ENCODE measurements around the gene SETD1A.
"Not testable (repeated sequence)": the region's sequence is repeated elsewhere in the genome, so short reads cannot be mapped to it uniquely, and the experiment has no call there.

Gene SETD1A

DNA sequence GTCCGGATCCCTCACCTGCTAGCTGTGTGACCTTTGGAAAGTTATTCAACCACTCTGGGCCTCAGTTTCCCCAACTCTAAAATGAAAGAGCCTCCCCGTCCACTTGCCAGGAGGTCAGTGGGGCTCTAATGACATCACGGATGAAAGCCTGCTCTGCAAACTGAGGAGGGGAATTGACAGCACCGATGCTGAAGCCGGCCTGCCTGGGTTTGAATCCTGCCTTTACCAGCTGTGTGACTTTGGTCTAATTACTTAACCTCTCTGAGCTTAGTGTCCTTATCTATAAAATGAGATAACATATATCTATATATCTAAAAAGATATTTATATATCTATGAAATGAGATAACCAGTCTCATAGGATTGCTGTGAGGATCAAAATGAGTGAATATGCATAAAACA lies 51.0 kb downstream of the SETD1A start:
- TF ChIP-seq TAF1 (IDR thresholded peaks at IDR 0.05; ENCODE audit: low read depth, low read length), result no peak
- no peak for TF ChIP-seq POLR2A (IDR thresholded peaks at IDR 0.05; ENCODE audit: low read depth, low read length)
- TF ChIP-seq SPI1 (IDR thresholded peaks at IDR 0.05; ENCODE audit: low read depth, low read length), result no peak
- TF ChIP-seq POU2F2 (IDR thresholded peaks at IDR 0.05; ENCODE audit: low read depth, low read length), result no peak
- TF ChIP-seq PAX5 (IDR thresholded peaks at IDR 0.05; ENCODE audit: insufficient read depth, low read length, severe bottlenecking), result no peak
- TF ChIP-seq POLR2AphosphoS5 (IDR thresholded peaks at IDR 0.05; ENCODE audit: low read depth, low read length), result no peak
- DNase-seq (ENCODE audit: insufficient read length, low spot score) (no peak), FAIRE-seq (no peak)

DNA sequence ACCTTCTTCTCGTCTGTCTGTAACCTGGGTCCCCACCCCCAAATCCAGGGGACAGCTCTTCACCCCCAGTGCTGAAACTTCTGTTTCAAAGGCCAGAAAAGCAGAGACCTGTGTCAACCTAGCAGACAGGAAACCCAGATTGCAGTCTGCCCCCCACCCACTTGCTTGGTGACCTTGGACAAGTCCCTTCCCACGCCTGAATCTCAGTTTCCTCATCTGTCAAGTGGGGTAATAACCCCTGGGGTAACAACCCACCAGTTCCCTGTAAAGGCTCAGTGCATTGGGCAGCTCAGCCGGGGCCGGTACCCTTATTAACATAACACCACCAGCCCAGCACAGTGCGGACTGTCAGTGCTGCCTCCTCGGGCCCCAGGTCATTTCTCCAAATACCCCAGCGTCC lies 51.6 kb downstream of the SETD1A start:
- FAIRE-seq (no peak), DNase-seq (ENCODE audit: insufficient read length, low spot score) (no peak)
- no peak for TF ChIP-seq SPI1 (IDR thresholded peaks at IDR 0.05; ENCODE audit: low read depth, low read length)
- no peak for TF ChIP-seq POLR2A (IDR thresholded peaks at IDR 0.05; ENCODE audit: low read depth, low read length)
- no peak for TF ChIP-seq TAF1 (IDR thresholded peaks at IDR 0.05; ENCODE audit: low read depth, low read length)
- TF ChIP-seq POLR2AphosphoS5 (IDR thresholded peaks at IDR 0.05; ENCODE audit: low read depth, low read length), result no peak
- no peak for TF ChIP-seq POU2F2 (IDR thresholded peaks at IDR 0.05; ENCODE audit: low read depth, low read length)
- no peak for TF ChIP-seq PAX5 (IDR thresholded peaks at IDR 0.05; ENCODE audit: insufficient read depth, low read length, severe bottlenecking)

DNA sequence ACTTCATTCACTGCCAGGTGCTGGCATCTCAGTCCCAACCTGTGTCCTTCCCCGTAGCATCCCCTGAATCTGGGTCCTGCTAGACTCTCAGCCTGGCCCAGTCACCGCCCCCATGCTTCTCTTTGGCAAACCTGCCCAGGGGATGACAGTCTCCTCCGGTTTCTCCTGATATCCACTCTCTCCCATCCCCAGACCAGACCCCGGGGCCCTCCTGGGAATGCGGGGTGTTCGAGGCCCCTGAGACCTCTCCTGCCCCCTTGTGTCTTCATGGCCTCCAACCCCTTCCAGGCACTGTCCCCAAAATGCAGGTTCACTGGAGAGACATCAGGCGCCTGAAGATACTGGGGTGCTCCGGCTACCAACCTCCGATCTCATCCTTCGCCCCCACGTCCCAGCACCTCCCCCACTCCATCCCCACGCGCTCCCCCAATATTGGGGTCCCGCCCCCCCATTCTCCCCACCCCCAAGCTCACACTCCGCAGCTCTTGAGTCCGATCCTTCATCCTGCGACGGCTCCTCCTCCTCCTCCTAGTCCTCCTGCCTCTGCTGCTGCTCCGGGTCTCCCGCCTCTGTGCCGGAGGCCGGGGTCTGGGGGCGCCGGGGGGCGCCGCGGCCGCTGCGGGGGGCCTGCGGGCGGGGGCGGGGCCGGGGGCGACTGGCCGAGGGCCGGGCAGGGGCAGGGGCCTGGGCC lies 52.5 kb downstream of the SETD1A start:
- DNase-seq (ENCODE audit: insufficient read length, low spot score) (no peak), FAIRE-seq (no peak)
- TF ChIP-seq POU2F2 (IDR thresholded peaks at IDR 0.05; ENCODE audit: low read depth, low read length), result no peak
- no peak for TF ChIP-seq PAX5 (IDR thresholded peaks at IDR 0.05; ENCODE audit: insufficient read depth, low read length, severe bottlenecking)
- TF ChIP-seq POLR2A (IDR thresholded peaks at IDR 0.05; ENCODE audit: low read depth, low read length), result no peak
- no peak for TF ChIP-seq TAF1 (IDR thresholded peaks at IDR 0.05; ENCODE audit: low read depth, low read length)
- no peak for TF ChIP-seq SPI1 (IDR thresholded peaks at IDR 0.05; ENCODE audit: low read depth, low read length)
- TF ChIP-seq POLR2AphosphoS5 (IDR thresholded peaks at IDR 0.05; ENCODE audit: low read depth, low read length), result no peak

DNA sequence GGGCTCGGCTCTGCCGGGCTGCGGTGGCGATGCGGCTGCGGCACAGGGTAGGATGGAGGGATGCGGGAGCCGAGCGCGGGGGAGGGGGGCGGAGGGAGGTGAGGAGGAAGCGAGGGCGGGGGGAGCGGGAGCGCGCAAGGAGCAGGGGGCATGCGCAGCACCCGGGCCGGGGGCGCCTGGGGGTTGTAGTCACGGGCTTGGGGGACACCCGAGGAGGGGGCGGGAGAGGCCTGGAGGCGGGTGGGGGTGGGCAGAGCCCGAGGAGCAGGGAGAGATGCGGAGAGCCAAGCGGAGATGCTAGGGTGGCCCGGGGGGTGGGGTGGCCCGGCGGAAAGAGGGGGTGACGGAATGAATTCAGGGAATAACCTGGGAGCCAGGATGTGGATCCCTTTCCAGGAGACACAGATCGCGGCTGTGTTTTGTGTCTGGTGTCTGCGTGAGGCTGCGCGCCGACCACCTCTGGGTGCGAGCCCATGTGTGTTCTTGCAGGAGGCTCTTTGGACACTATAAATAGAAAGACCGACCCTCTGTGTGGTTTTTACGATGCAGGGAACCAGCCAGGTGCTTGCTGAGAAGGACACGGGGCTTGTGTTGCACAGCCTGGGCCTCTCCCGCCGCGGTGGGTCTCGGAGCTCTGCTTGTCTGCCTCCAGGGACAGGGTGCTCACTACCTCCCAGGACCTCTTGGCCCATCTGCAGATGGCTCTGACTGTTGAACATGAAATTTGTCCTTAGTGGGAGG lies 53.2 kb downstream of the SETD1A start, which contains the start of gene STX1B:
TSS of gene STX1B (minus strand) at position 54 of the 741 bp plus-strand sequence. CDS start 242 bp downstream, outside the sequence.
- FAIRE-seq (no peak), DNase-seq (ENCODE audit: insufficient read length, low spot score) (no peak)
- TF ChIP-seq PAX5 (IDR thresholded peaks at IDR 0.05; ENCODE audit: insufficient read depth, low read length, severe bottlenecking) (no peak), POLR2AphosphoS5 (IDR thresholded peaks at IDR 0.05; ENCODE audit: low read depth, low read length) (no peak), TAF1 (IDR thresholded peaks at IDR 0.05; ENCODE audit: low read depth, low read length) (no peak), POU2F2 (IDR thresholded peaks at IDR 0.05; ENCODE audit: low read depth, low read length) (no peak), SPI1 (IDR thresholded peaks at IDR 0.05; ENCODE audit: low read depth, low read length) (no peak), POLR2A (IDR thresholded peaks at IDR 0.05; ENCODE audit: low read depth, low read length) (no peak)

DNA sequence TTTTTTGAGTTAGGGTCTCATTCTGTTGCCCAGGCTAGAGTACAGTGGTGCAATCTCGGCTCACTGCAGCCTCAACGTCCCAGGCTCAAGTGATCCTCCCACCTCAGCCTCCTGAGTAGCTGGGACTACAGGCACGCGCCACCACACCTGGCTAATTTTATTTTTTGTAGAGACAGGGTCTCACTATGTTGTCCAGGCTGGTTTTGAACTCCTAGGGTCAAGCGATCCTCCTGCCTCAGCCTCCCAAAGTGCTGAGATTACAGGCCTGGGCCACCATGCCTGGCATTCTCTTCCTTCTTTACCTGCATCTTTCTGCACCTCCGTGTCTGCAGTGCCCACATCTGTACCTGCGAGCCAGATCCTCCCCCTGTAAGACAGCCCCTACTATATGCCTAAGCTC lies 54.3 kb downstream of the SETD1A start:
- not testable (repeated sequence) for FAIRE-seq; DNase-seq (ENCODE audit: insufficient read length, low spot score)

DNA sequence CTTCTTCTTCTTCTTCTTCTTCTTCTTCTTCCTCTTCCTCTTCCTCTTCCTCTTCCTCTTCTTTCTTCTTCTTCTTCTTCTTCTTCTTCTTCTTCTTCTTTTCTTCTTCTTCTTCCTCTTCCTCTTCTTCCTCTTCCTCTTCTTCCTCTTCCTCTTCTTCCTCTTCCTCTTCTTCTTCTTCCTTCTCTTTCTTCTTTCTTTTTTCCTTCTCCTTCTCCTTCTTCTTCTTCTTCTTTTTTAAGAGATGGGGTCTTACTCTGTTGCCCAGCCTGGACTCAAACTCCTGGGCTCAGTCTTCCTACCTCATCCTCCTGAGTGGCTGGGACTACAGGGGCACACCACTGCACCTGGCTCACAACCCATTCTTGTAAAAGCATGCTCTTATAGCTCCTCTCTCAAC lies 55.7 kb downstream of the SETD1A start:
- not testable (repeated sequence) for FAIRE-seq; DNase-seq (ENCODE audit: insufficient read length, low spot score)

DNA sequence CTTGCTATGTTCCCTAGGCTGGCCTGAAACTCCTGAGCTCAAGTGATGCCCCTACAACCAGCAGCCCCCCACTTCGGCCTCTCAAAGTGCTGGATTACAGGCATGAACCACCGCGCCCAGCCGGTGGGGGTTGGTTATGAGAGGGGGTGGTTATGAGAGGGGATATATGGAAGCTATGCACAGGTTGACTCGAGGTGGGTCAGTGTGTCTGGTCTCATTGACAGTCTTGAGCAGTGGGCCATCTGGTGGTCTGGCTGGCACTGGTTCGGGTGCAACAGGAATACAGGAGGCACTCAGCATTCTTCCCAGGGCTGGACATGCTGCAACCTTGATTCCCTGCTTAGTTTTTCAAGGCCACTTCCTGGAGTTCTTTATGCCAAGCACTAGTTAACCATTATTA lies 58.5 kb downstream of the SETD1A start:
- no peak for FAIRE-seq

DNA sequence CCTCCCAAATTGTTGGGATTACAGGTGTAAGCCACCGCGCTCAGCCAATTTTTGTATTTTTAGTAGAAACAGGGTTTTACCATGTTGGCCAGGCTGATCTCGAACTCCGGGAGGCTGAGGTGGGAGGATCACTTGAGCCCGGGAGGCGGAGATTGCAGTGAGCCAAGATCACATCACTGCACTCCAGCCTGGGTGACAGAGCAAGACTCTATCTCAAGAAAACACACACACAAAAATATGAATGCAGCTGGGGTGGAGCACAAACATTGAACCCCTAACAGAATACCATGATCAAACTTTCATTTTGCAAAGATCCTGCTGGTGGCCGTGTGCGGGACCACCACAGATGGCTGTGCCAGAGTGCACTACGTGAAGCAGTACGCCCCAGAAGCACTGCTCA lies 60.2 kb downstream of the SETD1A start:
- FAIRE-seq; DNase-seq (ENCODE audit: insufficient read length, low spot score): not testable (repeated sequence)

More for the DNA sequence above, 58.5 kb downstream of the SETD1A start:
- TF ChIP-seq POLR2AphosphoS5 (IDR thresholded peaks at IDR 0.05; ENCODE audit: low read depth, low read length) (no peak), POU2F2 (IDR thresholded peaks at IDR 0.05; ENCODE audit: low read depth, low read length) (no peak), SPI1 (IDR thresholded peaks at IDR 0.05; ENCODE audit: low read depth, low read length) (no peak), POLR2A (IDR thresholded peaks at IDR 0.05; ENCODE audit: low read depth, low read length) (no peak), PAX5 (IDR thresholded peaks at IDR 0.05; ENCODE audit: insufficient read depth, low read length, severe bottlenecking) (no peak), TAF1 (IDR thresholded peaks at IDR 0.05; ENCODE audit: low read depth, low read length) (no peak)
- no peak for DNase-seq (ENCODE audit: insufficient read length, low spot score)

DNA sequence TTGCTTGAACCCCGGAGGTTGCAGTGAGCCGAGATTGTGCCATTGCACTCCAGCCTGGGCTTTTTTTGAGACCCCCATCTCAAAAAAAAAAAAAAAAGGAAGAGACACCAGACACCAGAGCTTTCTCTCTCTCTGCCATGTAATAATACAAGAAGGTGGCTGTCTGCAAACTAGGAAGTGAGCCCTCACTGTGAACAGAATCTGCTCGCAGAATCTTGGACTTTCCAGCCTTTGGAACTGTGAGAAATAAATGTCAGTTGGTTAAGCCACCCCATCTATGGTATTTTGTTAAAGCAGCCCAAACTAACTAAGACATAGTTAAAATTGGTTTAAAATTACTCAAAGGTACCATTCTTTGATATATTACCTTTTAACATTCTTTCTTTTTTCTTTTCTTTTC lies 63.0 kb downstream of the SETD1A start:
- TF ChIP-seq POLR2A (IDR thresholded peaks at IDR 0.05; ENCODE audit: low read depth, low read length), result no peak
- no peak for TF ChIP-seq POU2F2 (IDR thresholded peaks at IDR 0.05; ENCODE audit: low read depth, low read length)
- no peak for TF ChIP-seq SPI1 (IDR thresholded peaks at IDR 0.05; ENCODE audit: low read depth, low read length)
- TF ChIP-seq POLR2AphosphoS5 (IDR thresholded peaks at IDR 0.05; ENCODE audit: low read depth, low read length), result no peak
- no peak for TF ChIP-seq TAF1 (IDR thresholded peaks at IDR 0.05; ENCODE audit: low read depth, low read length)
- TF ChIP-seq PAX5 (IDR thresholded peaks at IDR 0.05; ENCODE audit: insufficient read depth, low read length, severe bottlenecking), result no peak
- DNase-seq (ENCODE audit: insufficient read length, low spot score) (no peak), FAIRE-seq (no peak)

DNA sequence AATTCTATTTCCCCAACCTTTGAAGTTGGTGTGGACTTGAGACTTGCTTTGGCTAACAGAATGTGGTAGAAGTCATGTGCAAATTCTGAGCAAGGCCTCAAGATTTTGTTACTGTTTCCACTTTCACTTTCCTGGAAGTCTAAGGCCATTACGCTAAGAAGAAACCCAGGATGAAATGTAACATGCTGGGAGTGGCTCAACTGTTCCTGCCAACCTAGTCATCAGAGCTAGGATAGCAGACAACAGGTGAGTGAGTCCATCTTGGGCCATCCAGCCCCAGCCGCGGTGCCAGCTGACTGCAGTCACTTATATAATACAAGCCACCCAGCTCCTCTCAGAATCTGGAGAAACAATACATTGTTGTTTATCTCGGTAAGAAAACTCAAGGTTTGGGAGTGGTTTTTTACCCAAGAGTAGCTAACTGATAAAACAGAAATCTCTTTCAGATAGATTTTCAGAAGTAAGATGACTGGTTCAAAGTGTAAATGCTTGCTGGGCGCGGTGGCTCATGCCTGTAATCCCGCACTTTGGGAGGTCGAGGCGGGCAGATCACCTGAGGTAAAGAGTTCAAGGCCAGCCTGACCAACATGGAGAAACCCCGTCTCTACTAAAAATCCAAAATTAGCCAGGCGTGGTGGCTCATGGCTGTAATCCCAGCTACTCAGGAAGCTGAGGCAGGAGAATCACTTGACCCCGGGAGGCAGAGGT lies 65.1 kb downstream of the SETD1A start:
- TF ChIP-seq POU2F2 (IDR thresholded peaks at IDR 0.05; ENCODE audit: low read depth, low read length) (no peak), PAX5 (IDR thresholded peaks at IDR 0.05; ENCODE audit: insufficient read depth, low read length, severe bottlenecking) (no peak), POLR2A (IDR thresholded peaks at IDR 0.05; ENCODE audit: low read depth, low read length) (no peak), TAF1 (IDR thresholded peaks at IDR 0.05; ENCODE audit: low read depth, low read length) (no peak), POLR2AphosphoS5 (IDR thresholded peaks at IDR 0.05; ENCODE audit: low read depth, low read length) (no peak), SPI1 (IDR thresholded peaks at IDR 0.05; ENCODE audit: low read depth, low read length) (no peak)
- no peak for DNase-seq (ENCODE audit: insufficient read length, low spot score)
- no peak for FAIRE-seq
